Brain pericyte (primary cell): ENCODE results near the gene AGAP5.
"Not testable (repeated sequence)": the region's sequence is repeated elsewhere in the genome, so short reads cannot be mapped to it uniquely, and the experiment has no call there.

Source experiments
- DNase-seq: peaks from one replicate; pipeline ENCODE4 v3.0.0-alpha.2; 2012; ENCODE audit warnings: low read depth, low spot score

Gene AGAP5

GRCh38 chr10:73714483-73714882, 16.6 kb upstream of the AGAP5 start:
- DNase-seq: not testable (repeated sequence)

- not testable (repeated sequence) for DNase-seq
These were observed 16.0 kb upstream of the AGAP5 start for GRCh38 chr10:73713912-73714311.

- DNase-seq: not testable (repeated sequence)
These were observed 13.8 kb upstream of the AGAP5 start for GRCh38 chr10:73711683-73712082.

- DNase-seq: not testable (repeated sequence)
These were observed 10.2 kb upstream of the AGAP5 start for GRCh38 chr10:73708122-73708521.

GRCh38 chr10:73707628-73708027, 9.7 kb upstream of the AGAP5 start:
- not testable (repeated sequence) for DNase-seq

GRCh38 chr10:73706488-73706887, 8.6 kb upstream of the AGAP5 start:
- DNase-seq: not testable (repeated sequence)

GRCh38 chr10:73705506-73706072, 7.7 kb upstream of the AGAP5 start:
- not testable (repeated sequence) for DNase-seq

- DNase-seq: not testable (repeated sequence)
These were observed 6.0 kb upstream of the AGAP5 start for GRCh38 chr10:73703924-73704323.

- DNase-seq: not testable (repeated sequence)
These were observed 910 bp upstream of the AGAP5 start for GRCh38 chr10:73698819-73699218.

GRCh38 chr10:73695302-73695701, 2.6 kb downstream of the AGAP5 start:
- not testable (repeated sequence) for DNase-seq

GRCh38 chr10:73690755-73691154, 7.2 kb downstream of the AGAP5 start:
- DNase-seq: not testable (repeated sequence)

GRCh38 chr10:73689596-73689995, 8.3 kb downstream of the AGAP5 start:
- not testable (repeated sequence) for DNase-seq

- DNase-seq: not testable (repeated sequence)
These were observed 10.3 kb downstream of the AGAP5 start for GRCh38 chr10:73687641-73688040.

- not testable (repeated sequence) for DNase-seq
These were observed 23.4 kb downstream of the AGAP5 start for GRCh38 chr10:73674546-73674945.

- DNase-seq: not testable (repeated sequence)
These were observed 29.5 kb downstream of the AGAP5 start for GRCh38 chr10:73668378-73668777.

- DNase-seq: not testable (repeated sequence)
These were observed 31.6 kb downstream of the AGAP5 start for GRCh38 chr10:73666153-73666809.

GRCh38 chr10:73665581-73665980, 32.3 kb downstream of the AGAP5 start:
- DNase-seq: not testable (repeated sequence)

GRCh38 chr10:73664156-73665040, 33.5 kb downstream of the AGAP5 start:
- DNase-seq: not testable (repeated sequence)

- not testable (repeated sequence) for DNase-seq
These were observed 34.3 kb downstream of the AGAP5 start for GRCh38 chr10:73663621-73664020.

- not testable (repeated sequence) for DNase-seq
These were observed 35.2 kb downstream of the AGAP5 start for GRCh38 chr10:73662705-73663104.

- DNase-seq: no peak
These were observed 42.0 kb downstream of the AGAP5 start, which contains the start of gene SYNPO2L for GRCh38 chr10:73655990-73656298. Gene SYNPO2L, minus strand, starts transcription at chr10:73656029. Its CDS starts 107 bp downstream, at chr10:73655922.

GRCh38 chr10:73655257-73655989, 42.5 kb downstream of the AGAP5 start:
- no peak for DNase-seq
